Gastrocnemius medialis (tissue), 4 donors: ENCODE data around the gene NEK8.

ENCODE experiments used
- CTCF ChIP-seq, 5 experiments: fragments of 450-650 bp in 3 of 5; fragments of 200-600 bp in 2 of 5; sonication (generic) in 2 of 5; IDR thresholded peaks in 4 of 5; conservative IDR thresholded peaks in 1 of 5; 1 replicate in 4 of 5; 2 replicates in 1 of 5; pipeline ENCODE4 v1.5.1; 2016 to 2019; ENCODE audit warnings: antibody characterized with exemption in 5 of 5, mild to moderate bottlenecking in 3 of 5, moderate library complexity in 3 of 5
- POLR2A ChIP-seq, 2 donors: fragments of 450-650 bp; IDR thresholded peaks; one replicate each; pipeline ENCODE4 v1.6.1; 2017; ENCODE audit warnings: antibody characterized with exemption in 2 of 2, mild to moderate bottlenecking in 2 of 2, moderate library complexity in 2 of 2

DNA sequence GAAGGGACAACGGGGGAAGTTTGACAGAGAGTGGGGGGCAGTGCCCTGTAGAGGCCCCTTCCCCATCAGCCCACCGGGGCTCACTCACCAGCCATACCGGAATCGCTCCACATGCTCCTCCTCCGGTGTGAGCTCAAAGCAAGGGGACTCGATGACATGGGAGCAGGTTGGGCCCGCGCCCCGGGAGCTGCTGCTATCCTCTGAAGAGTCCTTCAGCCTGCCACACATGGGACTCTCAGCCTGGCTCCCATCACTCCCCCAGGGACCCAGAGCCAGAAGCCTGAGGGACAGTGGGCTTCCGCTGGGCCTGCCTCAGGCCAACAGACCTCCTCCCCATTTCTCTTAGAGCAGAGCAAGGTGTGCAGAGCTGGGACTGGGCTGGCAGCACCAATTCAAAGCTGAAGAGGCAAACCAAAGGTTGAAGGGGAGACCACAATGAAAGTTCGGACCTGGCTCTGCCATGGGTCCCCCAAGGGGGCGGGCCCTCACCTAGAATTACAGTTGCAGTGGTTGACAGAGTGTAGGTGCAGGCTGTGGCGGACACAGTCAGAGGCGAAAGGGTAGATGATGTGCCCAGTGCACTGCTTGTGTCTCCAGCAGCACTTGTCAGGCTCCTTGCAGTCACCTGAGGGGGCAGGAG is 24.2 kb upstream of the NEK8 start:
- no peak for TF ChIP-seq POLR2A (IDR thresholded peaks at IDR 0.05)
- TF ChIP-seq CTCF (IDR thresholded peaks at IDR 0.05 in 4 of 5, conservative IDR thresholded peaks at IDR 0.05 in 1 of 5): no peak
